CD4-positive, alpha-beta T cell treated with Interleukin-6 for 4 hours (primary cell): Measurements from ENCODE around the gene SUGCT.

Source experiments
- DNase-seq: peaks from one replicate; pipeline ENCODE4 v3.0.0-alpha.2; 2020; ENCODE audit warnings: mixed read lengths

Gene SUGCT

GRCh38 chr7:40538281-40538680, 403.5 kb downstream of the SUGCT start:
- no peak for DNase-seq

DNA sequence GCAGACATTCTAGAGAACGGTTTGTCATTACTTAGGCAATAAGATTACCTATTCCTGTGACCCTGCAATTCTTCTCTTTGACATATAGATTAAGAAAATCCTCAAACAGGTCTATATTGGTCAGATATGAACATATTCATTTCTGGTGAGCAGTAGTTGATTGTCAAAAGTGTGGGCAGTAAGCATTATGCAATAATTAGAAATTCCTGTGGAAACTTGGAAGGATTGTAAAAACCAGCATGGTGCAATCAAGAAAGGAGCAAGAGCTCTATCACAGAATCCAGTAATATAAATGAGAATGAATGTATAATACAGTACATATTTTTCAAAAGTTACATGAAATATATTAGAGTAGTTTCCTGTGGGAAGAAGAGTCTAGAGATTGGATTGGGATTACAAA, 406.5 kb downstream of the SUGCT start:
- DNase-seq, result no peak

GRCh38 chr7:40542982-40543741, 408.4 kb downstream of the SUGCT start:
- no peak for DNase-seq

DNA sequence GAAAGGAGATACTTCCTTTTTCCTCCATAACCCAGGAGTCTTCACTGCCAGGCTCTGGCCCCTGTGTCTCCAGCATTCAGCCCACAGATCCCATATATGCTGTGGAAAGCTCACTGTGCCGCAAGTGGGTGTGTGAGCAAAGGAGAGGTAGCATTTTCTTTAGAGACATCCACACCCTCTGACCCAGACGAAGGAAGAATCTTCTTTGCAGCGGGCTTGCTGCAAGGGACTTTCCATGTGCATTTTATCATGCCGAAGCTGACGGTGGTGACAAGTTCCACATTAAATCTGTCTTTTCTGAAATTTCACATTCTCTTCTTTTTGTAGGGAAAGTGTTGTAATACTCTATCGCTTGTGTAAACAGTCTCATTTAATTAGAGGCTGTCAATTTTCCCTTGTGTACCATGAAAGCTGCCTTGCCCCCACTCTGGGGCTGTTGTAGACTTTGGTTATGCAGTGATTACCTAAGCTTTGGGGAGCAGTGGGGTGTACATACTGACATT, 409.5 kb downstream of the SUGCT start:
- no peak for DNase-seq

DNA sequence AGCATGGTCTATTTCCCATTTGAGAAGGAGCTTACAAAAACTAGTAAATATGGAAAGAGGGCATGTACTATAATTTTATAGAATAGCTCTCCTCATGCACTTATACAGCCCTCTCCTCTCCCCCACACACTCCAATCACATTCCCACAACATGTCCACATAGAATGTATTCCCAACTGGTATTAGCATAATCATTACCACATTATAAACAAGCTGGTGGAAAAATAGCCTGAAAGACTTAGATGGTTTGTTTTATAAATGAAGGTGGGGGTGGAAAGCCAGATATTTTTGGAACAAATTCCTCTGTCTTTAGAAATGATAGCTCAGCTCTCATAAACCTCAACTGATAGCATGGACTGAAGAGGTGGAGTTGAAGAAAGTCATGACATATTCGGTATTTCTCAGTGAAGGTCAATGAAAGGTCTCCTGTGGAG, 410.1 kb downstream of the SUGCT start:
- no peak for DNase-seq

DNA sequence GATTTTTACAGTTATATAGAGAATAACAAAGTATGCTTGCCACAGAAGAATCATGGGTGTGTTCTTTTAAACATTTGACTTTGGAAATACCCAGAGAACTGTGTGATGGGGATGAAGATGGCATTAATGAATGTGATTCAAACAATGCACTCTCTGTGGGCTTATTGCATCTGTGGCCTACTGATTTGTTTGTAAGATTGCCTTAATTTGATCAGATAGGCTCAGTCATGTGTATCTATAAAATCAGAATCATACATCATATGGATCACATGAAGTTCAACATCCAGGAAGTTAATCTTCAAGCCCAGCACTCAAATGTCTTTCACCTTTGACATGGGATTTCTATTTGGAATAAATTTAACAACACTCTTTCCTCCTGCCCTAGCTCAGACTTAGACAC, 410.9 kb downstream of the SUGCT start:
- DNase-seq, result no peak

- no peak for DNase-seq
Observed at GRCh38 chr7:40546616-40547501, 412.1 kb downstream of the SUGCT start.

DNA sequence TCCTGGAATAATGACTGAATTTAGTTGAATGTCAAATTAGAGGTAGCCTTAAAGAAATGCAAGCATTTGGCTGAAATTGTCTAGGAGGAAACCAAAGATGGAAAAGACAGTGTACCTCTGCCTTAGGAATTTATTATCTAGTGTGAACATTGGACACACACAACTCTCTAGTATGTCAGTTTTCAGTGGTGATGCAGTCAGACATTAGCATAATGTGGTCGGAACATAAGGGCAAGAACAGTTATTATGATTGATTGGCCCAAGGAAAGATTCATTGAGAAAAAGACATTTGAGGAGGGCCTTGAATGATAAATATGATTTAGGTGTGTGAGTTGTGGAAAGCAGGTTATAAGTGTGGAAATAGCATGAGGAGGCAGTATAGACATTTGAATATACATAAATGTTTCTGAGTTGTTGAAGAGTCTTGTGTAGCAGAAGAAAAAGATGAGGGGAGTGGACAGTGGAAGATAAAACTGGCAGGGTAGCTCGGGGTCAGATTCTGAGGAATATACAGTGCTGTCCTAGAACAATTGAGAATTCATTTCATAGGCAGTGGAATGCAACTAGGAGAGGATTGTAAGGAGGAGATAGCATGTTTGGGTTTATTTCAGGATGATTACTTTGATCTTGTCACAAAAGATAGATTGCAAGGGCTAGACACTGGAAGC, 414.7 kb downstream of the SUGCT start:
- no peak for DNase-seq

DNA sequence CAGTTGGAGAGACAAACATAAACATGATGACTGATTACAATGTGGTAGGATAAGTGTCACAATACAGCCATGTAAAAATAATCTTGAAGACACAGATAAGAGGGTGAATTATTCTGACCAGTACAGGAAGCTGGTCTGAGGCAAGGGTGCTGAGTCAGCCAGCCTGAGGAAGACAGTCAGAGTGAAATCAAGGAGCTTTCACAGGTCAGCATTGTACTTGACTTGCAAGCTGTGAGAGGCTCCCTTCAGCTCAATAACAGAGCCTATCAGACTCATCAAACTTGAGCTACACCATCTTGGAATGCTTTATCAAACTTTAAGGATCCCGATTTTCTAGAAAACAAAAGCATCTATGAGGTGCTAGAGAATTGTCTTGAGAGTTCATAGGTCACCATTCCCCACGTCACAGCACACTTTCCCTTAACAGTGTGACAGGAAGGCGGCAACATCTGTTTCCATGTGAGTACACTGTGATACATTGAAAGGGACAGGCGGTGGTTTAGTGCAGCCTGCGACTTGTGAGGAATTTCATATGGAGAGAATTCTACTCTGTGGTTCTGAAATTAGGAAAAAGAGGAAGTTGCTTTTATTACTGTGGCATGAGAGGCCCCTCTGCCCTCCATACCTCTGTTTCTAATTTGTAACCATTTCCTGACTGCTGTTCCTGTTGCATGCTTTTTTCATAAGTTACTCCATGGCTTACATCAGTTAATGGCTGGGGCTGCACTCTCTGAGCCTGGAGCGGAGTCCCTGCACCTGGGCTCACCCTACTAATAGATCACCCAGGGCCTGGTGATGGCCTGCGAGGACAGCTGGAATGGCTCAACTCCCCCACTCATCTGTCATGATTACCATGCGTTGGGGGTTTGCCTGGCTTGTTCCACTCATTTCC, 417.1 kb downstream of the SUGCT start:
- DNase-seq, result no peak

- no peak for DNase-seq
Observed at GRCh38 chr7:40560672-40561071, 425.9 kb downstream of the SUGCT start.

DNA sequence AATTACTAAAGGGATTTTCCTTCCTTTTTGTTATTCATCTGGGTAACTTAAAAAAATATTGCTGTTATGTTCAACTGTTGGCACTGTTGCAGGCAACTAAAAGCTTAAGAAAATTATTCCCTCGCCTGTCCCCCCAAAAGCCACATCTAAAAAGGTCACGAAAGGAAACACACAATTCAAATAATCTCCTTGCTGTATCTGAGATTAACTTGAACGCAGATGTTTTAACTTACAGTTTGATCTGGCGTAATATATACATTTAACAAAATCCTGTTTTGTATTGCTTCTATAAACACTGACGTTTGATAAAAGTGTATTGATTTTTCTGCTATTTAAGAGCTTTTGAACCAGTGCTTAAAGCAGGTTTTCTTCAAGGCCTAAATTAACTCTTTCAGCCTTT, 432.1 kb downstream of the SUGCT start:
- no peak for DNase-seq

GRCh38 chr7:40569326-40569725, 434.5 kb downstream of the SUGCT start:
- no peak for DNase-seq

GRCh38 chr7:40570223-40570622, 435.4 kb downstream of the SUGCT start:
- DNase-seq, result no peak

DNA sequence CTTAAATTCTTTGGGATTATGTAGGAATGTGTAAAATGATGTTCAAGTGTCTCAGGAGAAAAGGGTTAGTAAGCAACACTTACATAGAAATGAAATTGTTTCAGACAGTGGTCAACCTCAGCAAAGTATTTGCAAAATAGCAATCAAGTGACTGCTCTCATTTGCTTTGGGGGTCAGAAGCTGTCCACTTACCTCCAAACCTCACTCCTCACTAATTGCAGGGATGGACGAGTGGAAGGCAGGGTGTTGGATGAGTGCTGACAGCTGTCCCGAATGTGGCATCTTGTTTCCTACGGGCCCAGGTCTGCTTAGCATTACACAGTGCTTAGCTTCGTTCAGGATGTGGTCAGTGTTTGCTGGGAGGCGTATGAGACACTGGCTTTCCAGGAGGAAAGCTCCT, 437.0 kb downstream of the SUGCT start:
- no peak for DNase-seq

- no peak for DNase-seq
Observed at GRCh38 chr7:40572810-40573465, 438.1 kb downstream of the SUGCT start.

DNA sequence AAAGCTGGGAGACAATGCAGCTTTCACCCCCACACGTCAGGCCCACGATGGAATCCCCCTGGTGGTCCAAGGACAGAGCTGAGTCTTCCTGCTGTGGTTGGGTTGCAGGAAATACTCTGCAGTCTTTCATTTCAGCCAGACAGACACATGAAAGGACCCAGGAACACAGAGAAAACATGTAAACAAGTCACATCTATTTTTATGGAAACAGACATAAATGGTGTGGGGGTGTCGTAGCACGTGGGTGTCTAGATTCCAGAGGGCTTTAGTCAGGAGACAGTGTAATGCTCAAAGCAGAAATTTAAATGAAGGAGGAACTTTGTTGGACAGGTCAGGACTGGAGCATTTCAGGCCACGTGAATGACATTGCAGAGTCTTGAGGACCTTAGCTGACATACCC, 444.6 kb downstream of the SUGCT start:
- no peak for DNase-seq

DNA sequence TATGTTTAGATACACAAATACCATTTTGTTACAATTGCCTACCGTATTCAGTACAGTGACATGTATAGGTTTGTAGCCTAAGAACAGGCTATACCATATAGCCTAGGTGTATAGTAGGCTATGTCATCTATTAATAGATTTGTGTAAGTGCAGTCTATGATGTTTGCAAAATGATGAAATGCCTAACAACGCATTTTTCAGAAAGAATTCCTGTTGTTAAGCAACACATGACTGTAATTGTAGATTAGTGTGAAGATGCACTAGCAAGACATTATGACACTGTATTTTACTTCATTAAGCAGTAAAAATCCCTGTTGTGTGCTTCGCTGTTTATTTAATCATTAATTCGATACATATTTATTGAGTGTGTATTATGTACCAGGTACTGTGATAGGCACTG, 446.0 kb downstream of the SUGCT start:
- no peak for DNase-seq

DNA sequence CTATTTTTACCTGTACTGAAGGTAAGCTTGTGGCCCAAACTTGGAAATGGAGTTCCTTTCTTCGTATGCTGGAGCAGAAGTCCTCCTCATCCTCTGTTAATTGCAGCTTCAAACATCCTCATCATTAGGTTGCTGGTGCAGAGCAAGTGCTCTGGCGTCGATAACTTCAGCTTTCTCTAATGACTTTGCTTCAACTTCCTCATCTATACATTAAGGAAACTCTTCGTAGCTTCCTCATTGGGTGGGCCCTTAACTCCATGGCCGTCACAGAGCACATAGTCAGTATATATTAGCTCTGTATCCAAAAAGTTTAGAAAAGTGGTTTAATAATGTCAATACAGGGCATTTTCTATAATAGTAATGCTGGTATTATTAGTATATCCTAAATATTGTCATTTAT, 447.7 kb downstream of the SUGCT start:
- no peak for DNase-seq

DNA sequence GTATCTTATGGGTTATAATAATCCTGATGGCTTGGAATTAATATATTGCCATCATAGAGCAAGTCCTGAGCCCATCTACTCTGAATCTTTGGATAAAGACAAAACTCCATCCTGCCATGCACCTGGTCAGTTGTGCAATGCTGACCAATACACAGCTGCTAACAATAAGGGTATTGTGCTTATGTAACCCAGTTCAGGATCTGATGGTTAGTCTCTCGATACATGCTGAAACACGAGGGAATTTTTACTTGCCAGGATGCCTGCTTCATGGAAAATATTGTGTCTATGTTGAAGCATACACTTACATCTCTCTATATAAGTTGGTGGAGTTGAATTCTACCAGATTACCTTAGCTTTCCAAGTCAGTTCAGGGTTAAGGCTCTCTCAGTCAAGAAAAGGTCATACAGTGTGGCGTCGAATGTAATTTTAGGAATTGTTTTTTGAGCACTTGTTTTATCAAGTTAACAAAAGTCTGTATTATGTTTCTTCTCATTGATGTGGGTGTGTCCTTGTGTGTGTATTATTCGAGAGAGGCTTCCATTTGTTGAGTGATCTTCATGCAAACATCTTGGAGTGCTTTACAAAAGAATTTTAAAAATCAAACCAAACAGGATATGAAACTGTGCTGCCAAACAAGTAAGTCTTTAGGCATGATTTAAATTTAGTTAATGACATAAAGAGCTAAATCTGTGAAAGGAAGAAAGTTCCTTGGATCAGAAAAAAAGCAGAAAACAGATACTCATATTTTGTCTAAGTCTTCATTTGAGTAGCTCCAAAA, 449.1 kb downstream of the SUGCT start:
- DNase-seq, result no peak

- DNase-seq, result no peak
Observed at GRCh38 chr7:40584667-40585433, 450.0 kb downstream of the SUGCT start.
